ENCODE data around the gene MGLL.

MGLL gene

DNA sequence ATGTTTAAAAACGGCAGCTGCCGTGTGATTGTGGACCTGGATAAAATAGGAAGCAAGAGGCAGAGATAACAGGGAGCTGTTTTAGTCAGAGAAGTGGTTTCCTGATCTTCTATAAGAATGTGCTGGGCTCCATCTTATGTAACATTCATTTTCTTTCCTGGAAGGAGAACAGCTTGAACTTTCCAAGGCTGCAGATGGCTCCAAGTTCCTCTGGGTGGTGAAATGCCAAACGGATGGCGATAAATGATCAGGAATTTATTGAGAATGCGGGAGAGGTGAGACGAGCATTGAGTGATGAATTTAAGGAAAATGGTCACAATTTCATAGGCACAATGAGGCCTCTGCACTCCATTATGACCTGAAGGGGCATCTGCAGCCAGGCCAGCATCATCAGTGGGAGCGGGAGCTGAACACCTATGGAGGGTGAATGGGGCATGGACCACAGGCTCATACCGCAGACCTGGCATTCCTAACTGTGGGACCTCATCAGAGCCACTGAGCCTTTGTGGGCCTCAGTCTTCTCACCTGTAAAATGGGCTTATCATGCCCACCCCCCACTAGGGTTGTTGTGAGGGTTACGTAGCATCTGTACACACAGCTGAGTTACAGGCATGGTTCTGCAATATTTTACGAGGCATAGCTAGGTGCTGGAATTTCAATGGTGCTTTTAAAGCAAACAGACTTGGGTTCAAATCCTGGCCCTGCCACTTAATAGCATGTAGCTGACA lies 17.1 kb downstream of the MGLL start:
- H3K4me3 ChIP-seq (ENCODE audit: low read depth in 1 of 2, low read length in 1 of 2) = no peak overlapping the region
- no peaks in the 10 kb centered on the region for H3K36me3 ChIP-seq
- peaks cover 6 to 9% of the 10 kb centered on the region in 2 experiments for H3K4me1 ChIP-seq (ENCODE audit: control insufficient read depth in 1 of 2, insufficient read depth in 1 of 2, low read depth in 1 of 2, low read length in 1 of 2)
- H3K27me3 ChIP-seq = no peaks in the 10 kb centered on the region
- H3K27ac ChIP-seq = no peak overlapping the region
- no peaks in the 10 kb centered on the region for H3K9me3 ChIP-seq
- TF ChIP-seq, protein P1, sequence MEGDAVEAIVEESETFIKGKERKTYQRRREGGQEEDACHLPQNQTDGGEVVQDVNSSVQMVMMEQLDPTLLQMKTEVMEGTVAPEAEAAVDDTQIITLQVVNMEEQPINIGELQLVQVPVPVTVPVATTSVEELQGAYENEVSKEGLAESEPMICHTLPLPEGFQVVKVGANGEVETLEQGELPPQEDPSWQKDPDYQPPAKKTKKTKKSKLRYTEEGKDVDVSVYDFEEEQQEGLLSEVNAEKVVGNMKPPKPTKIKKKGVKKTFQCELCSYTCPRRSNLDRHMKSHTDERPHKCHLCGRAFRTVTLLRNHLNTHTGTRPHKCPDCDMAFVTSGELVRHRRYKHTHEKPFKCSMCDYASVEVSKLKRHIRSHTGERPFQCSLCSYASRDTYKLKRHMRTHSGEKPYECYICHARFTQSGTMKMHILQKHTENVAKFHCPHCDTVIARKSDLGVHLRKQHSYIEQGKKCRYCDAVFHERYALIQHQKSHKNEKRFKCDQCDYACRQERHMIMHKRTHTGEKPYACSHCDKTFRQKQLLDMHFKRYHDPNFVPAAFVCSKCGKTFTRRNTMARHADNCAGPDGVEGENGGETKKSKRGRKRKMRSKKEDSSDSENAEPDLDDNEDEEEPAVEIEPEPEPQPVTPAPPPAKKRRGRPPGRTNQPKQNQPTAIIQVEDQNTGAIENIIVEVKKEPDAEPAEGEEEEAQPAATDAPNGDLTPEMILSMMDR (IDR thresholded peaks at IDR 0.05) = no peak

DNA sequence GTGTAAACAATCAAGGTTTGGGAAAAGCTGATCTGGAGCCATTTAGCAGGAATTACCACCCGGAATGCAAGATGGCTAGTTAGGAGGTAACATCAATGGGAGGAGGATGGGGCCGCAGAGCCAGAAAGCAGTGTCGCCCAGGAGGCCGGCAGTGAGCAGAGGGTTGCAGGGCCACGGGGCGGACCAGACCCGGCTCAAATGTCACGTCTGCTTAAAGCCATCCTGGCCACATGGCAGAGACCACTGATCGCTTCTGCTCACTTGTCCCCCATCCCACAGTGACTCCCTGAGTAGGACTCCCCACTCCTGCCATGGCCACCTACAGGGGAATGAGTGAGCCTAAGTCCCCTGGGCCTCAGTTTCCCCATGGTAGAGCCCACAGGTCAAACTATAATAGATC lies 18.2 kb downstream of the MGLL start:
- peaks cover 9 to 13% of the 10 kb centered on the region in 2 experiments for H3K4me1 ChIP-seq (ENCODE audit: control insufficient read depth in 1 of 2, insufficient read depth in 1 of 2, low read depth in 1 of 2, low read length in 1 of 2)
- no peak overlapping the region for H3K27ac ChIP-seq
- no peaks in the 10 kb centered on the region for H3K9me3 ChIP-seq
- TF ChIP-seq, protein P1 (IDR thresholded peaks at IDR 0.05) = no peak
- no peak overlapping the region for H3K4me3 ChIP-seq (ENCODE audit: low read depth in 1 of 2, low read length in 1 of 2)
- no peaks in the 10 kb centered on the region for H3K36me3 ChIP-seq
- no peaks in the 10 kb centered on the region for H3K27me3 ChIP-seq

DNA sequence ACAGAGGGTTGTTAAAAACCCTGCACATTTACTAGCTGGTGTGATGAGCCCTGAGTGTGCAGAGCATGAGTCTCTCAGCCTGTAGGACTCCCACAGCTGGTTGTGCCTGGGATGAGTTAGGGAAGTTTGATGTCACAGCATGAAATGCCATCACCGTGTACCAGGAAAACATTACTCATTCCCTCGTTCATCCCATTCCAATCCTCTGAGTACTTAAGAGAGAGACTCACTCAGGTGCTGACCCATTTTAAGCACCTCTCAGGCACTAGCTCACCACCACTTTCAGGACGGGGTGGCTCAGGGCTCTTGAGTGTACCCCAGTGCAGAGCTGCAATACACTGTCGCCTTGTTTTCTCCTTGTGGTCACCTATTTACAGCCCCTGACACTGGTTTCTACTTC lies 18.7 kb downstream of the MGLL start:
- Histone ChIP-seq H3K27ac (no peak overlapping the region), H3K36me3 (no peaks in the 10 kb centered on the region), H3K4me3 (ENCODE audit: low read depth in 1 of 2, low read length in 1 of 2) (no peak overlapping the region), H3K9me3 (no peaks in the 10 kb centered on the region), H3K27me3 (no peaks in the 10 kb centered on the region), H3K4me1 (ENCODE audit: control insufficient read depth in 1 of 2, insufficient read depth in 1 of 2, low read depth in 1 of 2, low read length in 1 of 2) (peaks cover 9 to 13% of the 10 kb centered on the region in 2 experiments)
- TF ChIP-seq, protein P1 (IDR thresholded peaks at IDR 0.05) = no peak

DNA sequence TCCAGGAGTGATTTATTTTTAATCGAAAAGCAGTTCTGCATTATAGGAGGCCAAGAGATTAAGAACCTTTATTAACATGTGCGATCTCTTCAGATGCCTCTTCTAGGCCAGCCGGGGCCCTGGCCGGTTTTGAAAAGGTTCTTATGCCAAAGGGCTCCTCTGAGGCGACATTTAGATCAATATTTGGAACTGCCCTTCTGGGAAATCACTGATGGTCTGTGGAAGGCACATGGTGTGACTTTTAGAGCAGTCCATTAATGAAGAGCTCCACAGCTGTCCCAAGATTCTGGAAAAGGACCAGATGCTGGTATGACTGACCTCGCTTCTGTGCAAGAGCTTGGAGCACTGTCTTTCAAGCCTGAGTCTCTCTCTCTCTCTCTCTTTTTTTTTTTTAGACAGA lies 19.7 kb downstream of the MGLL start:
- TF ChIP-seq, protein P1 (IDR thresholded peaks at IDR 0.05) = no peak
- no peaks in the 10 kb centered on the region for H3K9me3 ChIP-seq
- H3K4me1 ChIP-seq (ENCODE audit: control insufficient read depth in 1 of 2, insufficient read depth in 1 of 2, low read depth in 1 of 2, low read length in 1 of 2) = peaks cover 9 to 13% of the 10 kb centered on the region in 2 experiments
- no peaks in the 10 kb centered on the region for H3K27me3 ChIP-seq
- no peaks in the 10 kb centered on the region for H3K36me3 ChIP-seq
- no peak overlapping the region for H3K4me3 ChIP-seq (ENCODE audit: low read depth in 1 of 2, low read length in 1 of 2)
- no peak overlapping the region for H3K27ac ChIP-seq

DNA sequence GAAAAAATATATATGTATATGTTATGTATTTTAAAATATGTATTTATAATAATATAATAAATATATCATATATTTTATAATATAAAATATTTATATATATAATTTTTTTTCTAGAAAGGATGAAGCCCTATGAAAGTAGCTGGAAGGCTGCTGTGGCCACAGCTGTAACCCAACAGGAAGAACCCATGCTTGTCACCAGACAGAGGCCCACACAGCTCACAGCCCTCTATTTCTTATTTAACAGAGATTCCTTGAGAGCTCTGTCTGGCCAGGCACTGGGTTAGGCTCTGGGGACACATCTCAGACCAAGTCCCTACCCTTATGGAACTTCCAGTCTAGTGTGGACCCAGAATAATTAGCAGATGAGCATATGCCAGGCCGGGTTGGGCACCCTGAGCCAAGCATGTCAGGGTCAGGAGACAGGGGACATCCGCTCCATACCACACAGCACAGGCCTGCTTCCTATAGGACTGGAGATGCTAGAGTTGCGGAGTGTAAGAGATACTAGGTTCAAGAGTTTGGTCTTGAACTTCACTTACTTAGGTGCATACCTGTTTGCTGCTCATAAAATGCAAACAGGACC lies 20.5 kb downstream of the MGLL start:
- H3K9me3 ChIP-seq = no peaks in the 10 kb centered on the region
- no peak overlapping the region for H3K4me3 ChIP-seq (ENCODE audit: low read depth in 1 of 2, low read length in 1 of 2)
- peaks cover 9 to 13% of the 10 kb centered on the region in 2 experiments for H3K4me1 ChIP-seq (ENCODE audit: control insufficient read depth in 1 of 2, insufficient read depth in 1 of 2, low read depth in 1 of 2, low read length in 1 of 2)
- H3K36me3 ChIP-seq = peaks cover 3% of the 10 kb centered on the region
- H3K27ac ChIP-seq = no peak overlapping the region
- no peaks in the 10 kb centered on the region for H3K27me3 ChIP-seq
- TF ChIP-seq, protein P1 (IDR thresholded peaks at IDR 0.05) = no peak
